WTC11 (cell line): ENCODE data around the gene KRTAP3-2. TPM values are rescaled to one million over a fixed set of nuclear protein-coding genes. Genes with fewer than 3 reads are reported as not detected.

Experiments used
- ATAC-seq: fragments of 200-7000 bp; cut with Tn5 transposase; 2 replicates; pipeline ENCODE4 v1.10.0; 2021; ENCODE audit warnings: mild to moderate bottlenecking, moderate library complexity
- CTCF ChIA-PET: fragments of 300-600 bp; sonication (Branson Sonifier 250); formaldehyde crosslinking; loops from one replicate; lab custom pipeline; 2021; ENCODE audit warnings: antibody characterized with exemption; lab: Charles Lee
- POLR2A ChIA-PET: fragments of 350-600 bp; sonication (Branson Sonifier 250); formaldehyde crosslinking; loops from one replicate; lab custom pipeline; 2021; ENCODE audit warnings: antibody characterized with exemption; lab: Charles Lee
- DNase-seq: peaks from one replicate; pipeline ENCODE4 v3.0.0; 2021; ENCODE audit warnings: low spot score
- H3K27ac Mint-ChIP-seq: 2 replicates; pipeline ENCODE4 v1.8.0; 2021; ENCODE audit warnings: mixed read lengths
- H3K27me3 Mint-ChIP-seq: 2 replicates; pipeline ENCODE4 v1.8.0; 2021; ENCODE audit warnings: low read depth, mild to moderate bottlenecking, moderate library complexity, mixed read lengths
- H3K36me3 Mint-ChIP-seq: 2 replicates; pipeline ENCODE4 v1.8.0; 2021; ENCODE audit warnings: mixed read lengths
- H3K4me1 Mint-ChIP-seq: 2 replicates; pipeline ENCODE4 v1.8.0; 2022; ENCODE audit warnings: mixed read lengths
- H3K4me3 Mint-ChIP-seq: 2 replicates; pipeline ENCODE4 v1.8.0; 2021; ENCODE audit warnings: mild to moderate bottlenecking, moderate library complexity, mixed read lengths
- H3K9me3 Mint-ChIP-seq: 2 replicates; pipeline ENCODE4 v1.8.0; 2021; ENCODE audit warnings: mixed read lengths
- ATF1 ChIP-seq: sonication (generic); formaldehyde crosslinking; IDR thresholded peaks from 2 replicates; pipeline ENCODE4 v1.8.1; 2023; ENCODE audit warnings: mild to moderate bottlenecking, moderate library complexity, missing genetic modification reagents
- CREB1 ChIP-seq: sonication (generic); formaldehyde crosslinking; IDR thresholded peaks from 2 replicates; pipeline ENCODE4 v1.8.0; 2023; ENCODE audit warnings: mild to moderate bottlenecking, missing genetic modification reagents
- CTCF ChIP-seq: fragments of 200-600 bp; IDR thresholded peaks from 2 replicates; pipeline ENCODE4 v1.8.0; 2022; ENCODE audit warnings: antibody characterized with exemption
- ELF4 ChIP-seq: sonication (generic); formaldehyde crosslinking; IDR thresholded peaks from 2 replicates; pipeline ENCODE4 v1.8.1; 2022; ENCODE audit warnings: low read depth, mild to moderate bottlenecking, moderate library complexity, missing genetic modification reagents
- FOXP1 ChIP-seq: sonication (generic); formaldehyde crosslinking; IDR thresholded peaks from 2 replicates; pipeline ENCODE4 v1.8.0; 2022; ENCODE audit warnings: missing genetic modification reagents, mild to moderate bottlenecking, moderate library complexity, borderline replicate concordance
- GABPB1 ChIP-seq: sonication (generic); formaldehyde crosslinking; IDR thresholded peaks from 2 replicates; pipeline ENCODE4 v1.8.1; 2023; ENCODE audit warnings: mild to moderate bottlenecking, missing genetic modification reagents
- GTF2I ChIP-seq: fragments of 250-450 bp; sonication (Bioruptor Pico); conservative IDR thresholded peaks from 2 replicates; pipeline ENCODE4 v1.4.0; 2021; ENCODE audit warnings: mild to moderate bottlenecking
- KAT7 ChIP-seq: sonication (generic); formaldehyde crosslinking; IDR thresholded peaks from 2 replicates; pipeline ENCODE4 v1.8.1; 2023; ENCODE audit warnings: missing genetic modification reagents, mild to moderate bottlenecking, borderline replicate concordance
- MYBL2 ChIP-seq: sonication (generic); formaldehyde crosslinking; IDR thresholded peaks from 2 replicates; pipeline ENCODE4 v1.8.1; 2023; ENCODE audit warnings: mild to moderate bottlenecking, moderate library complexity, missing genetic modification reagents
- NR2C2 ChIP-seq: sonication (generic); formaldehyde crosslinking; IDR thresholded peaks from 2 replicates; pipeline ENCODE4 v1.8.0; 2022; ENCODE audit warnings: mild to moderate bottlenecking, missing genetic modification reagents
- NR3C1 ChIP-seq: sonication (generic); formaldehyde crosslinking; conservative IDR thresholded peaks from 2 replicates; pipeline ENCODE4 v1.8.1; 2023; ENCODE audit warnings: low read depth, mild to moderate bottlenecking, missing genetic modification reagents
- TP53 ChIP-seq: sonication (generic); formaldehyde crosslinking; IDR thresholded peaks from 2 replicates; pipeline ENCODE4 v1.8.1; 2023; ENCODE audit warnings: mild to moderate bottlenecking, missing genetic modification reagents
- ZNF121 ChIP-seq: sonication (generic); formaldehyde crosslinking; IDR thresholded peaks from 2 replicates; pipeline ENCODE4 v1.8.0; 2023; ENCODE audit warnings: missing genetic modification reagents
- ZNF232 ChIP-seq: sonication (generic); formaldehyde crosslinking; IDR thresholded peaks from 2 replicates; pipeline ENCODE4 v1.8.0; 2022; ENCODE audit warnings: mild to moderate bottlenecking, missing genetic modification reagents
- ZNF396 ChIP-seq: fragments of 250-450 bp; sonication (Bioruptor Pico); IDR thresholded peaks from 2 replicates; pipeline ENCODE4 v1.8.0; 2021; ENCODE audit warnings: mild to moderate bottlenecking, moderate library complexity, borderline replicate concordance
- total RNA-seq: library from RNA; stranded (reverse); gene quantifications from 3 replicates; pipeline ENCODE4 v1.2.3, GENCODE V29; 2021
- TF ChIP-seq, protein P1 (sequence below): sonication (generic); formaldehyde crosslinking; IDR thresholded peaks from 2 replicates; pipeline ENCODE4 v1.8.0; 2023; ENCODE audit warnings: missing genetic modification reagents
- TF ChIP-seq, protein P2 (sequence below): fragments of 250-450 bp; sonication (Bioruptor Pico); IDR thresholded peaks from 2 replicates; pipeline ENCODE4 v2.1.2; 2022; ENCODE audit warnings: mild to moderate bottlenecking, moderate library complexity
- TF ChIP-seq, protein P3 (sequence below): sonication (generic); formaldehyde crosslinking; IDR thresholded peaks from 2 replicates; pipeline ENCODE4 v1.8.1; 2023; ENCODE audit warnings: mild to moderate bottlenecking, missing genetic modification reagents, moderate library complexity
- TF ChIP-seq, protein P4 (sequence below): sonication (generic); formaldehyde crosslinking; IDR thresholded peaks from 2 replicates; pipeline ENCODE4 v1.8.1; 2023; ENCODE audit warnings: mild to moderate bottlenecking, moderate library complexity, missing genetic modification reagents
- TF ChIP-seq, protein P5 (sequence below): sonication (generic); formaldehyde crosslinking; IDR thresholded peaks from 2 replicates; pipeline ENCODE4 v1.8.1; 2022; ENCODE audit warnings: low read depth, mild to moderate bottlenecking, moderate library complexity, missing genetic modification reagents, borderline replicate concordance

KRTAP3-2 gene
- total RNA-seq, 1 experiment from 2014 or later = not detected

- H3K9me3 Mint-ChIP-seq = peaks cover 5% of the 10 kb centered on the region; the same call in 1 of the 2 replicates
- no peak within 1 kb of the TSS for H3K4me3 Mint-ChIP-seq
- CTCF ChIA-PET = interaction anchor here (0.5 kb wide), 1 partner anchor 1319 kb away, joined by 3 read pairs; no protein-coding TSS in a partner anchor
- ATAC-seq = no peak
- TF ChIP-seq MYBL2 (CRISPR knock-in tag) (no peak), NR3C1 (CRISPR knock-in tag) (no peak), NR2C2 (no peak), GTF2I (CRISPR knock-in tag) (no peak), ZNF121 (CRISPR knock-in tag) (no peak), KAT7 (CRISPR knock-in tag) (no peak), TP53 (CRISPR knock-in tag) (no peak), CREB1 (CRISPR knock-in tag) (no peak), ATF1 (no peak), CTCF (no peak), GABPB1 (CRISPR knock-in tag) (no peak), ZNF396 (CRISPR knock-in tag) (no peak), FOXP1 (CRISPR knock-in tag) (no peak)
- TF ChIP-seq, protein P1, sequence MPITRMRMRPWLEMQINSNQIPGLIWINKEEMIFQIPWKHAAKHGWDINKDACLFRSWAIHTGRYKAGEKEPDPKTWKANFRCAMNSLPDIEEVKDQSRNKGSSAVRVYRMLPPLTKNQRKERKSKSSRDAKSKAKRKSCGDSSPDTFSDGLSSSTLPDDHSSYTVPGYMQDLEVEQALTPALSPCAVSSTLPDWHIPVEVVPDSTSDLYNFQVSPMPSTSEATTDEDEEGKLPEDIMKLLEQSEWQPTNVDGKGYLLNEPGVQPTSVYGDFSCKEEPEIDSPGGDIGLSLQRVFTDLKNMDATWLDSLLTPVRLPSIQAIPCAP (CRISPR knock-in tag) = no peak
- TF ChIP-seq, protein P2, sequence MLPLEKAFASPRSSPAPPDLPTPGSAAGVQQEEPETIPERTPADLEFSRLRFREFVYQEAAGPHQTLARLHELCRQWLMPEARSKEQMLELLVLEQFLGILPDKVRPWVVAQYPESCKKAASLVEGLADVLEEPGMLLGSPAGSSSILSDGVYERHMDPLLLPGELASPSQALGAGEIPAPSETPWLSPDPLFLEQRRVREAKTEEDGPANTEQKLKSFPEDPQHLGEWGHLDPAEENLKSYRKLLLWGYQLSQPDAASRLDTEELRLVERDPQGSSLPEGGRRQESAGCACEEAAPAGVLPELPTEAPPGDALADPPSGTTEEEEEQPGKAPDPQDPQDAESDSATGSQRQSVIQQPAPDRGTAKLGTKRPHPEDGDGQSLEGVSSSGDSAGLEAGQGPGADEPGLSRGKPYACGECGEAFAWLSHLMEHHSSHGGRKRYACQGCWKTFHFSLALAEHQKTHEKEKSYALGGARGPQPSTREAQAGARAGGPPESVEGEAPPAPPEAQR (CRISPR knock-in tag) = no peak
- TF ChIP-seq, all 79 proteins: peak for 0
- POLR2A ChIA-PET = no interaction called here
- no peaks in the 10 kb centered on the region for H3K4me1 Mint-ChIP-seq
- no peaks in the 10 kb centered on the region for H3K36me3 Mint-ChIP-seq
- no peak for DNase-seq
- H3K27ac Mint-ChIP-seq = no peak within 1 kb of the TSS
- H3K27me3 Mint-ChIP-seq = no peaks in the 10 kb centered on the region
Observed at GRCh38 chr17:41026715-41027471, 27.2 kb upstream of the KRTAP3-2 start, which contains the start of gene KRTAP1-5. Gene KRTAP1-5, minus strand, starts transcription at chr17:41027208. Its CDS starts 53 bp downstream, at chr17:41027155.

DNA sequence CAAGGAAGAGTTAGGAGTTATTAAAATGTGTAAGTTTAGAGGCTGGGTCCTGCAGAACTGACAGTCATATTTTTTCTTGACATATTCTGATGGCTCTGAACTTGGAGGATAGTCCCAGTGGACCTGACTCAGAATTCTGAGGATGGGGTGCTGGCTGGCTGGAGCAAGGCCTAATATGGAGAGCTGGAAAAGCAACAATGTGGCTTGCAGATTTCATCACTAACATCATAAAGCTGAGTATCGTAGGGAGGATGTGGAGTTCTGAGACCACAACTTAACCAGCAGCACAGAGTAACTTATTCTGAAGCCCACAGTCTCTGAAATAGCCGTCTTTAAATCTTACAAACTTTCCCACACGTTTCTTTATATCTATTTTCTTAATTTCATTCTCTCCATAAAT, 25.0 kb upstream of the KRTAP3-2 start:
- CTCF ChIA-PET = interaction anchor here (1.5 kb wide), 1 partner anchor 161 kb away, joined by 3 read pairs; no protein-coding TSS in a partner anchor
- Mint-ChIP-seq H3K9me3 (peaks cover 13% of the 10 kb centered on the region), H3K27me3 (no peaks in the 10 kb centered on the region), H3K4me3 (no peak overlapping the region), H3K4me1 (no peaks in the 10 kb centered on the region), H3K36me3 (no peaks in the 10 kb centered on the region), H3K27ac (no peak overlapping the region)
- POLR2A ChIA-PET = no interaction called here
- no peak for TF ChIP-seq GABPB1 (CRISPR knock-in tag)
- TF ChIP-seq, protein P3, sequence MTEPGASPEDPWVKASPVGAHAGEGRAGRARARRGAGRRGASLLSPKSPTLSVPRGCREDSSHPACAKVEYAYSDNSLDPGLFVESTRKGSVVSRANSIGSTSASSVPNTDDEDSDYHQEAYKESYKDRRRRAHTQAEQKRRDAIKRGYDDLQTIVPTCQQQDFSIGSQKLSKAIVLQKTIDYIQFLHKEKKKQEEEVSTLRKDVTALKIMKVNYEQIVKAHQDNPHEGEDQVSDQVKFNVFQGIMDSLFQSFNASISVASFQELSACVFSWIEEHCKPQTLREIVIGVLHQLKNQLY (CRISPR knock-in tag) = no peak
- TF ChIP-seq ZNF232 (CRISPR knock-in tag) = no peak
- TF ChIP-seq, protein P1 (CRISPR knock-in tag) = no peak
- TF ChIP-seq, protein P4, sequence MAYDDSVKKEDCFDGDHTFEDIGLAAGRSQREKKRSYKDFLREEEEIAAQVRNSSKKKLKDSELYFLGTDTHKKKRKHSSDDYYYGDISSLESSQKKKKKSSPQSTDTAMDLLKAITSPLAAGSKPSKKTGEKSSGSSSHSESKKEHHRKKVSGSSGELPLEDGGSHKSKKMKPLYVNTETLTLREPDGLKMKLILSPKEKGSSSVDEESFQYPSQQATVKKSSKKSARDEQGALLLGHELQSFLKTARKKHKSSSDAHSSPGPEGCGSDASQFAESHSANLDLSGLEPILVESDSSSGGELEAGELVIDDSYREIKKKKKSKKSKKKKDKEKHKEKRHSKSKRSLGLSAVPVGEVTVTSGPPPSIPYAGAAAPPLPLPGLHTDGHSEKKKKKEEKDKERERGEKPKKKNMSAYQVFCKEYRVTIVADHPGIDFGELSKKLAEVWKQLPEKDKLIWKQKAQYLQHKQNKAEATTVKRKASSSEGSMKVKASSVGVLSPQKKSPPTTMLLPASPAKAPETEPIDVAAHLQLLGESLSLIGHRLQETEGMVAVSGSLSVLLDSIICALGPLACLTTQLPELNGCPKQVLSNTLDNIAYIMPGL (CRISPR knock-in tag) = no peak
- TF ChIP-seq, protein P5, sequence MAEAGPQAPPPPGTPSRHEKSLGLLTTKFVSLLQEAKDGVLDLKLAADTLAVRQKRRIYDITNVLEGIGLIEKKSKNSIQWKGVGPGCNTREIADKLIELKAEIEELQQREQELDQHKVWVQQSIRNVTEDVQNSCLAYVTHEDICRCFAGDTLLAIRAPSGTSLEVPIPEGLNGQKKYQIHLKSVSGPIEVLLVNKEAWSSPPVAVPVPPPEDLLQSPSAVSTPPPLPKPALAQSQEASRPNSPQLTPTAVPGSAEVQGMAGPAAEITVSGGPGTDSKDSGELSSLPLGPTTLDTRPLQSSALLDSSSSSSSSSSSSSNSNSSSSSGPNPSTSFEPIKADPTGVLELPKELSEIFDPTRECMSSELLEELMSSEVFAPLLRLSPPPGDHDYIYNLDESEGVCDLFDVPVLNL (CRISPR knock-in tag) = no peak
- no peak for TF ChIP-seq ZNF396 (CRISPR knock-in tag)
- TF ChIP-seq ELF4 (CRISPR knock-in tag) = no peak
- ATAC-seq (no peak), DNase-seq (no peak)
